ENCODE data around the gene CERS6. TPM values are rescaled to one million over a fixed set of nuclear protein-coding genes. Genes with fewer than 3 reads are reported as not detected.

The CERS6 gene
- total RNA-seq, 1 experiment from 2014 or later = 8.3 TPM

- intact Hi-C loops (cut with micrococcal nuclease; ENCODE audit: unreplicated experiment) = no loop called here
- Histone ChIP-seq H3K27ac (no peak overlapping the region), H3K9me2 (ENCODE audit: insufficient read depth) (no peaks in the 10 kb centered on the region), H3K27me3 (ENCODE audit: insufficient read depth, low read depth) (no peaks in the 10 kb centered on the region), H3K4me1 (replicated peaks; ENCODE audit: insufficient read depth) (no peaks in the 10 kb centered on the region), H3K36me3 (ENCODE audit: low read depth) (no peaks in the 10 kb centered on the region), H3K4me3 (no peak overlapping the region), H3F3A (ENCODE audit: insufficient read depth, low read depth) (no peaks in the 10 kb centered on the region), H4K20me1 (ENCODE audit: insufficient read depth) (no peaks in the 10 kb centered on the region), H2AFZ (no peak overlapping the region), H3K9me3 (ENCODE audit: insufficient read depth, low read depth) (no peaks in the 10 kb centered on the region), H3K79me2 (ENCODE audit: low read depth) (no peaks in the 10 kb centered on the region), H3K4me2 (no peak overlapping the region)
- TF ChIP-seq CTCF (conservative IDR thresholded peaks at IDR 0.05) = no peak
- TF ChIP-seq EZH2 (IDR thresholded peaks at IDR 0.05; ENCODE audit: low read depth) = no peak
- BruUV-seq (replicated peaks) = no TSS peak
- ChIA-PET POLR2A (ENCODE audit: unreplicated experiment) (no interaction called here), CTCF (no interaction called here)
- no peak for DNase-seq
Measured at GRCh38 chr2:168717790-168718502, 261.9 kb downstream of the CERS6 start.

GRCh38 chr2:168718622-168719021, 262.6 kb downstream of the CERS6 start:
- Histone ChIP-seq H3K4me2 (no peak overlapping the region), H3K9me3 (ENCODE audit: insufficient read depth, low read depth) (no peaks in the 10 kb centered on the region), H2AFZ (no peak overlapping the region), H4K20me1 (ENCODE audit: insufficient read depth) (no peaks in the 10 kb centered on the region), H3K79me2 (ENCODE audit: low read depth) (no peaks in the 10 kb centered on the region), H3K4me3 (no peak overlapping the region), H3K4me1 (replicated peaks; ENCODE audit: insufficient read depth) (no peaks in the 10 kb centered on the region), H3K27ac (no peak overlapping the region), H3F3A (ENCODE audit: insufficient read depth, low read depth) (no peaks in the 10 kb centered on the region), H3K27me3 (ENCODE audit: insufficient read depth, low read depth) (no peaks in the 10 kb centered on the region), H3K36me3 (ENCODE audit: low read depth) (no peaks in the 10 kb centered on the region), H3K9me2 (ENCODE audit: insufficient read depth) (no peaks in the 10 kb centered on the region)
- intact Hi-C loops (cut with micrococcal nuclease; ENCODE audit: unreplicated experiment) = no loop called here
- TF ChIP-seq EZH2 (IDR thresholded peaks at IDR 0.05; ENCODE audit: low read depth) (no peak), CTCF (conservative IDR thresholded peaks at IDR 0.05) (no peak)
- CTCF ChIA-PET = no interaction called here
- no peak for DNase-seq
- BruUV-seq (replicated peaks) = no TSS peak
- POLR2A ChIA-PET (ENCODE audit: unreplicated experiment) = no interaction called here

GRCh38 chr2:168719446-168719845, 263.4 kb downstream of the CERS6 start:
- Histone ChIP-seq H3F3A (ENCODE audit: insufficient read depth, low read depth) (no peaks in the 10 kb centered on the region), H3K27ac (no peak overlapping the region), H3K9me3 (ENCODE audit: insufficient read depth, low read depth) (no peaks in the 10 kb centered on the region), H3K4me3 (no peak overlapping the region), H3K9me2 (ENCODE audit: insufficient read depth) (no peaks in the 10 kb centered on the region), H4K20me1 (ENCODE audit: insufficient read depth) (no peaks in the 10 kb centered on the region), H3K36me3 (ENCODE audit: low read depth) (no peaks in the 10 kb centered on the region), H3K4me1 (replicated peaks; ENCODE audit: insufficient read depth) (no peaks in the 10 kb centered on the region), H3K79me2 (ENCODE audit: low read depth) (no peaks in the 10 kb centered on the region), H3K4me2 (no peak overlapping the region), H3K27me3 (ENCODE audit: insufficient read depth, low read depth) (no peaks in the 10 kb centered on the region), H2AFZ (no peak overlapping the region)
- intact Hi-C loops (cut with micrococcal nuclease; ENCODE audit: unreplicated experiment) = no loop called here
- no TSS peak for BruUV-seq (replicated peaks)
- CTCF ChIA-PET = no interaction called here
- no peak for DNase-seq
- POLR2A ChIA-PET (ENCODE audit: unreplicated experiment) = no interaction called here
- TF ChIP-seq CTCF (conservative IDR thresholded peaks at IDR 0.05) (no peak), EZH2 (IDR thresholded peaks at IDR 0.05; ENCODE audit: low read depth) (no peak)
